ENCODE data around the gene MATN1.

DNA sequence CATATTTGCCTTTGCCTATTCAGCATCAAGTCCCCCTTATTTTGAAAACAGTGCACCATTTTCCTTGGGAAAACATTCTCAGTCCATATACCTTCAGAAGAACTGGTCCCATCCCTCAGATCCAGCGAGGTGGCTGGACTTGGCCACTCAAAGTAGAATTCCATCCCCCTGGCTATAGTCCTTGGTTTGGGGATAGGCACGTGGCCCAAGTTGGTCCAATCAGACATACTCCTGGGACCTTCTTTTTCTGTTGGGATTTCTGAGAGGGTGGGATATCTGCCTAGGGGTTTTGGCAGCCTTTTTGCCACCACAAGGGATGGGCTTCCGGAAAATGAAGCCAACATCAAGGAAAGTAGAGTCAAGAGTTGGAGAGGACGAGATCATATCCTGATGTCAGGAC is 10.7 kb upstream of the MATN1 start:
- no peak for TF ChIP-seq POLR2A (IDR thresholded peaks at IDR 0.05)
- TF ChIP-seq, protein P1, sequence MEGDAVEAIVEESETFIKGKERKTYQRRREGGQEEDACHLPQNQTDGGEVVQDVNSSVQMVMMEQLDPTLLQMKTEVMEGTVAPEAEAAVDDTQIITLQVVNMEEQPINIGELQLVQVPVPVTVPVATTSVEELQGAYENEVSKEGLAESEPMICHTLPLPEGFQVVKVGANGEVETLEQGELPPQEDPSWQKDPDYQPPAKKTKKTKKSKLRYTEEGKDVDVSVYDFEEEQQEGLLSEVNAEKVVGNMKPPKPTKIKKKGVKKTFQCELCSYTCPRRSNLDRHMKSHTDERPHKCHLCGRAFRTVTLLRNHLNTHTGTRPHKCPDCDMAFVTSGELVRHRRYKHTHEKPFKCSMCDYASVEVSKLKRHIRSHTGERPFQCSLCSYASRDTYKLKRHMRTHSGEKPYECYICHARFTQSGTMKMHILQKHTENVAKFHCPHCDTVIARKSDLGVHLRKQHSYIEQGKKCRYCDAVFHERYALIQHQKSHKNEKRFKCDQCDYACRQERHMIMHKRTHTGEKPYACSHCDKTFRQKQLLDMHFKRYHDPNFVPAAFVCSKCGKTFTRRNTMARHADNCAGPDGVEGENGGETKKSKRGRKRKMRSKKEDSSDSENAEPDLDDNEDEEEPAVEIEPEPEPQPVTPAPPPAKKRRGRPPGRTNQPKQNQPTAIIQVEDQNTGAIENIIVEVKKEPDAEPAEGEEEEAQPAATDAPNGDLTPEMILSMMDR (IDR thresholded peaks at IDR 0.05): no peak
